IMR-90 (cell line): ENCODE measurements around the gene GPR152. TPM values are rescaled to one million over a fixed set of nuclear protein-coding genes. Genes with fewer than 3 reads are reported as not detected.
A peak's percentile ranks its signal among the peaks of the same experiment; 100 is the strongest.

Source experiments
- ATAC-seq: fragments of 200-7000 bp; cut with Tn5 transposase; 2 replicates; pipeline ENCODE4 v1.9.1; 2020; ENCODE audit warnings: low read depth, mild to moderate bottlenecking, moderate library complexity
- BruUV-seq: library from RNA; stranded (reverse); fragments of 400-500 nt; replicated peaks from 2 replicates; lab custom pipeline; 2021; lab: Mats Ljungman, UMichigan
- CTCF ChIA-PET: fragments of 300-600 bp; formaldehyde crosslinking; extraction: SDS; loops from one replicate; lab custom pipeline; 2021; ENCODE audit warnings: antibody characterized with exemption; lab: Yijun Ruan, JAX
- POLR2A ChIA-PET: fragments of 300-600 bp; sonication (Branson Sonifier 250); formaldehyde crosslinking; loops from one replicate; lab custom pipeline; 2022; ENCODE audit warnings: antibody characterized with exemption; ENCODE audit not compliant: unreplicated experiment; lab: Charles Lee
- DNase-seq: peaks from one replicate; pipeline ENCODE4 v3.0.0; 2013
- H2AFZ ChIP-seq: replicated peaks from 2 replicates; pipeline ENCODE3; 2013; ENCODE audit warnings: low read length, mild to moderate bottlenecking; ENCODE audit not compliant: poor library complexity
- H2AK5ac ChIP-seq: 2 replicates; pipeline ENCODE4 v1.6.1; 2013; ENCODE audit warnings: low read depth, low read length, inconsistent platforms
- H2AK9ac ChIP-seq: replicated peaks from 2 replicates; pipeline ENCODE3; 2013; ENCODE audit warnings: mild to moderate bottlenecking, low read depth, low read length, moderate library complexity; ENCODE audit not compliant: poor library complexity
- H2BK120ac ChIP-seq: 2 replicates; pipeline ENCODE4 v1.6.1; 2013; ENCODE audit warnings: low read depth, low read length, inconsistent platforms
- H2BK15ac ChIP-seq: 3 replicates; pipeline ENCODE4 v1.6.1; 2013; ENCODE audit warnings: low read depth, low read length, inconsistent platforms
- H2BK20ac ChIP-seq: 2 replicates; pipeline ENCODE4 v1.6.1; 2013; ENCODE audit warnings: low read depth, mild to moderate bottlenecking, inconsistent platforms, low read length, moderate library complexity
- H2BK5ac ChIP-seq: 2 replicates; pipeline ENCODE4 v1.6.1; 2013; ENCODE audit warnings: mild to moderate bottlenecking, low read depth, low read length, inconsistent platforms; ENCODE audit not compliant: poor library complexity, severe bottlenecking
- H3K14ac ChIP-seq: replicated peaks from 2 replicates; pipeline ENCODE4 v1.6.1; 2013; ENCODE audit warnings: low read depth, low read length, inconsistent platforms
- H3K18ac ChIP-seq: 2 replicates; pipeline ENCODE4 v1.6.1; 2013; ENCODE audit warnings: low read depth, low read length, control low read depth
- H3K23ac ChIP-seq: 2 replicates; pipeline ENCODE4 v1.6.1; 2013; ENCODE audit warnings: low read depth, low read length, inconsistent platforms
- H3K27ac ChIP-seq: 2 replicates; pipeline ENCODE4 v1.5.1; 2013; ENCODE audit warnings: mild to moderate bottlenecking, control low read depth, low read length; ENCODE audit not compliant: insufficient read depth
- H3K27me3 ChIP-seq: 2 replicates; pipeline ENCODE4 v1.6.1; 2013; ENCODE audit warnings: low read length; ENCODE audit not compliant: control insufficient read depth, insufficient read depth
- H3K36me3 ChIP-seq: 2 replicates; pipeline ENCODE4 v1.6.1; 2013; ENCODE audit warnings: low read length, mixed read lengths; ENCODE audit not compliant: control insufficient read depth, insufficient read depth
- H3K4ac ChIP-seq: 2 replicates; pipeline ENCODE4 v1.6.1; 2013; ENCODE audit warnings: low read depth, low read length, inconsistent platforms
- H3K4me1 ChIP-seq: 2 replicates; pipeline ENCODE4 v1.6.1; 2013; ENCODE audit warnings: low read length, mixed read lengths; ENCODE audit not compliant: control insufficient read depth, insufficient read depth
- H3K4me2 ChIP-seq: 2 replicates; pipeline ENCODE4 v1.6.1; 2013; ENCODE audit warnings: low read depth, mild to moderate bottlenecking, control low read depth, low read length, moderate library complexity
- H3K4me3 ChIP-seq: 2 replicates; pipeline ENCODE4 v1.5.1; 2013; ENCODE audit warnings: low read depth, mild to moderate bottlenecking, control low read depth, low read length, moderate library complexity; ENCODE audit not compliant: insufficient read depth
- H3K56ac ChIP-seq: 2 replicates; pipeline ENCODE4 v1.6.1; 2013; ENCODE audit warnings: low read length, inconsistent platforms; ENCODE audit not compliant: insufficient read depth; ENCODE audit errors: extremely low read depth
- H3K79me1 ChIP-seq, 2 experiments: 2 replicates each; pipeline ENCODE4 v1.6.1; 2013; ENCODE audit warnings: low read length in 2 of 2, inconsistent platforms in 1 of 2, low read depth in 1 of 2
- H3K9ac ChIP-seq: 2 replicates; pipeline ENCODE4 v1.6.1; 2013; ENCODE audit warnings: low read depth, low read length, control low read depth
- H3K9me1 ChIP-seq: 2 replicates; pipeline ENCODE4 v1.6.1; 2013; ENCODE audit warnings: low read length, inconsistent platforms; ENCODE audit not compliant: insufficient read depth
- H3K9me3 ChIP-seq: 2 replicates; pipeline ENCODE4 v1.6.1; 2013; ENCODE audit warnings: low read length; ENCODE audit not compliant: control insufficient read depth, insufficient read depth
- H4K20me1 ChIP-seq: 2 replicates; pipeline ENCODE4 v1.6.1; 2013; ENCODE audit warnings: low read length, inconsistent platforms; ENCODE audit not compliant: insufficient read depth
- H4K5ac ChIP-seq: 2 replicates; pipeline ENCODE4 v1.6.1; 2013; ENCODE audit warnings: mild to moderate bottlenecking, low read depth, low read length, control low read depth
- H4K8ac ChIP-seq, 2 experiments: 2 replicates each; pipeline ENCODE4 v1.6.1; 2013; ENCODE audit warnings: low read depth in 2 of 2, low read length in 2 of 2, control low read depth in 1 of 2, inconsistent platforms in 1 of 2
- H4K91ac ChIP-seq: 2 replicates; pipeline ENCODE4 v1.6.1; 2013; ENCODE audit warnings: low read depth, low read length, inconsistent platforms; ENCODE audit not compliant: insufficient read depth
- CTCF ChIP-seq: conservative IDR thresholded peaks from 2 replicates; pipeline ENCODE4 v1.5.1; 2012; ENCODE audit warnings: mild to moderate bottlenecking, low read depth, low read length, improper control_type of control experiment
- ELK1 ChIP-seq: fragments of 150-350 bp; IDR thresholded peaks from 2 replicates; pipeline ENCODE4 v1.6.1; 2016; ENCODE audit warnings: low read depth, mild to moderate bottlenecking, low read length, moderate library complexity, borderline replicate concordance
- MAZ ChIP-seq: IDR thresholded peaks from 2 replicates; pipeline ENCODE4 v1.6.1; 2012; ENCODE audit warnings: low read depth, mild to moderate bottlenecking, low read length, improper control_type of control experiment, moderate library complexity, borderline replicate concordance
- MXI1 ChIP-seq: IDR thresholded peaks from 2 replicates; pipeline ENCODE4 v1.6.1; 2012; ENCODE audit warnings: low read depth, mild to moderate bottlenecking, low read length, moderate library complexity, borderline replicate concordance
- RFX5 ChIP-seq: IDR thresholded peaks from 2 replicates; pipeline ENCODE4 v1.8.0; 2012; ENCODE audit warnings: low read depth, mild to moderate bottlenecking, low read length, moderate library complexity
- SMC3 ChIP-seq: fragments of 150-350 bp; IDR thresholded peaks from 2 replicates; pipeline ENCODE4 v1.6.1; 2016; ENCODE audit warnings: low read depth, mild to moderate bottlenecking, antibody characterized with exemption, low read length, moderate library complexity
- USF2 ChIP-seq: fragments of 150-350 bp; IDR thresholded peaks from 2 replicates; pipeline ENCODE4 v1.6.1; 2017; ENCODE audit warnings: mild to moderate bottlenecking, antibody characterized with exemption, low read length, low read depth
- WGBS, 2 experiments: methylation state at CpG; one replicate each; pipeline versions ENCODE4 v1.1.5 to v1.1.7; 2013; ENCODE audit warnings: missing lambda C conversion rate in 2 of 2; ENCODE audit not compliant: insufficient read length in 1 of 2; ENCODE audit errors: extremely low coverage in 2 of 2; 5-methylcytosine and 5-hydroxymethylcytosine counted together
- dilution Hi-C: fragments of 300-500 bp; cut with HindIII; formaldehyde crosslinking; loops from one replicate; pipeline ENCODE4 v1.14.3; 2018; ENCODE audit warnings: low sequenced_read_pairs; ENCODE audit not compliant: unreplicated experiment
- in situ Hi-C: fragments of 300-500 bp; cut with MboI; formaldehyde crosslinking; loops from 3 replicates; pipeline ENCODE4 v1.14.3; 2019; ENCODE audit warnings: low sequenced_read_pairs, inconsistent platforms, mixed read lengths
- intact Hi-C: fragments of 100-400 bp; cut with micrococcal nuclease; formaldehyde crosslinking; loops from 2 replicates; pipeline ENCODE4 v1.10.0; 2022
- polyA plus RNA-seq, 3 experiments: library from polyadenylated mRNA; depleted of rRNA; stranded (reverse); fragments of >200 nt; gene quantifications; 2 replicates each; pipeline ENCODE4 v1.2.3, GENCODE V29; 2012; ENCODE audit warnings: low replicate concordance in 1 of 3
- total RNA-seq: library from RNA; depleted of rRNA; stranded (reverse); fragments of >200 nt; gene quantifications from 2 replicates; pipeline ENCODE4 v1.2.3, GENCODE V29; 2012

The GPR152 gene
- total and polyA plus RNA-seq, 2 of the 4 experiments (the other 2 are of a cell fraction): not detected

- TF ChIP-seq CTCF: no peak
Observed at GRCh38 chr11:67468056-67468455, 15.5 kb upstream of the GPR152 start (continued).

- H4K91ac ChIP-seq: no peak overlapping the region
- H3K14ac ChIP-seq: no peak overlapping the region
- no peak for ATAC-seq
- H4K5ac ChIP-seq: no peak overlapping the region
- peaks cover 12% of the 10 kb centered on the region for H3K9me1 ChIP-seq
- POLR2A ChIA-PET: interaction anchor here (0.6 kb wide), 1 partner anchor 93 kb away, joined by 11 read pairs; no protein-coding TSS in a partner anchor
- no peak overlapping the region for H3K4me2 ChIP-seq
- CTCF ChIA-PET: no interaction called here
- H3K27ac ChIP-seq: no peak overlapping the region
- in situ Hi-C loops: no loop called here
- no peak overlapping the region for H2BK15ac ChIP-seq
- no peak overlapping the region for H3K4me3 ChIP-seq
- H3K27me3 ChIP-seq: peaks cover 3% of the 10 kb centered on the region; the same call in 1 of the 2 replicates
- no peak overlapping the region for H3K23ac ChIP-seq
- H4K20me1 ChIP-seq: no peaks in the 10 kb centered on the region
- BruUV-seq: no TSS peak
- H3K36me3 ChIP-seq: peaks cover 2% of the 10 kb centered on the region; the same call in 1 of the 2 replicates
- H2BK20ac ChIP-seq: no peak overlapping the region
- no peak overlapping the region for H3K56ac ChIP-seq
- no peak overlapping the region for H3K9ac ChIP-seq
- intact Hi-C loops: no loop called here
- no peak overlapping the region for H2BK120ac ChIP-seq
- peak overlapping the region; percentile 55 for H2AK9ac ChIP-seq
- no peak for DNase-seq
- H2BK5ac ChIP-seq: no peak overlapping the region
- dilution Hi-C loops: no loop called here
- no peak overlapping the region for H3K18ac ChIP-seq
- no peak overlapping the region for H2AFZ ChIP-seq
- H3K9me3 ChIP-seq: no peaks in the 10 kb centered on the region
- H3K4me1 ChIP-seq: peaks cover 9% of the 10 kb centered on the region
- H4K8ac ChIP-seq: no peak overlapping the region
- no peak overlapping the region for H2AK5ac ChIP-seq
- peaks cover 4 to 24% of the 10 kb centered on the region in 2 experiments; a peak in 2 of 4 replicates for H3K79me1 ChIP-seq
- WGBS, 2 experiments: 86% methylated on average over 6 of the region's 11 CpGs; no CpG with 5 or more reads in 1 of the 2 experiments
- no peak overlapping the region for H3K4ac ChIP-seq
- TF ChIP-seq MAZ: no peak
- no peak for TF ChIP-seq USF2
- TF ChIP-seq CTCF: no peak
- TF ChIP-seq ELK1: no peak
- no peak for TF ChIP-seq MXI1
- no peak for TF ChIP-seq SMC3
- TF ChIP-seq RFX5: no peak
Observed at GRCh38 chr11:67466962-67467771, 14.6 kb upstream of the GPR152 start.
